Kidney (tissue), 14 donors: Measurements from ENCODE around the gene PEX3. TPM values are rescaled to one million over a fixed set of nuclear protein-coding genes. Genes with fewer than 3 reads are reported as not detected.
A peak's percentile ranks its signal among the peaks of the same experiment; 100 is the strongest.

Source experiments
- DNase-seq, 5 donors: peaks; one replicate each; pipeline ENCODE4 v3.0.0-alpha.2; 2013 to 2020
- FAIRE-seq: peaks from 2 replicates; lab custom pipeline; 2012; peaks lifted over from hg19 to GRCh38; lab: Jason Lieb, UNC
- H3K27ac ChIP-seq, 2 donors: one replicate each; pipeline ENCODE4 v1.7.0; 2013; ENCODE audit warnings: low read depth in 2 of 2, low read length in 2 of 2, inconsistent platforms in 1 of 2
- H3K27me3 ChIP-seq: one replicate; pipeline ENCODE4 v1.7.1; 2013; ENCODE audit warnings: low read length, inconsistent platforms; ENCODE audit not compliant: control insufficient read depth, insufficient read depth
- H3K36me3 ChIP-seq, 3 donors: one replicate each; pipeline versions ENCODE4 v1.7.0 to v1.7.1; 2013; ENCODE audit warnings: low read length in 3 of 3, control low read depth in 1 of 3, inconsistent platforms in 1 of 3; ENCODE audit not compliant: insufficient read depth in 3 of 3, control insufficient read depth in 2 of 3
- H3K4me1 ChIP-seq, 3 donors: one replicate each; pipeline versions ENCODE4 v1.7.0 to v1.7.1; 2013; ENCODE audit warnings: low read length in 3 of 3, inconsistent platforms in 1 of 3, low read depth in 1 of 3; ENCODE audit not compliant: control insufficient read depth in 2 of 3, insufficient read depth in 2 of 3
- H3K4me3 ChIP-seq, 3 donors: one replicate each; pipeline versions ENCODE4 v1.7.0 to v1.8.1; 2013; ENCODE audit warnings: low read length in 3 of 3, control low read depth in 1 of 3, inconsistent platforms in 1 of 3
- H3K9ac ChIP-seq, 3 donors: one replicate each; pipeline versions ENCODE4 v1.7.0 to v1.7.1; 2013; ENCODE audit warnings: low read length in 3 of 3, control low read depth in 1 of 3, inconsistent platforms in 1 of 3
- H3K9me3 ChIP-seq, 3 donors: one replicate each; pipeline versions ENCODE4 v1.7.0 to v1.7.1; 2013; ENCODE audit warnings: low read length in 3 of 3, control low read depth in 1 of 3, inconsistent platforms in 1 of 3; ENCODE audit not compliant: control insufficient read depth in 2 of 3, insufficient read depth in 1 of 3
- intact Hi-C: fragments of 100-400 bp; cut with DNase I; formaldehyde crosslinking; loops from one replicate; pipeline ENCODE4 v1.11.1; 2022
- polyA plus RNA-seq: library from polyadenylated mRNA; stranded (reverse); fragments of 350-450 nt; fragmentation: Illumina TruSeq; extraction: RNeasy Lipid Tissue Mini Kit (QIAGEN cat#74804); gene quantifications from one replicate; pipeline ENCODE4 v1.2.3, GENCODE V29; 2014; ENCODE audit warnings: low read depth, low replicate concordance; ENCODE audit not compliant: insufficient read depth
- total RNA-seq: library from RNA; stranded (reverse); fragmentation: NEBNext Ultra II Directional; extraction: Animal tissue kit (Norgen Biotek cat#: 25700); gene quantifications from one replicate; pipeline ENCODE4 v1.2.1, GENCODE V29; 2021
- TF ChIP-seq, protein P1 (sequence below): IDR thresholded peaks from 3 replicates; pipeline ENCODE4 v1.5.1; 2012; ENCODE audit warnings: mild to moderate bottlenecking, moderate library complexity, borderline replicate concordance; ENCODE audit not compliant: insufficient read depth; ENCODE audit errors: extremely low read depth
- donor health status: control.
- donor health status: control.
- donor health status: control.
- donor health status: control.
- donor health status: control.
- donor health status: DM: yes; HTN: yes; CAD: no.
- donor health status: Normal renal cell carcinoma (clear cell type).

Gene PEX3
- total and polyA plus RNA-seq, 2 donors from 2014 or later, result 28.6 to 31.7 TPM

DNA sequence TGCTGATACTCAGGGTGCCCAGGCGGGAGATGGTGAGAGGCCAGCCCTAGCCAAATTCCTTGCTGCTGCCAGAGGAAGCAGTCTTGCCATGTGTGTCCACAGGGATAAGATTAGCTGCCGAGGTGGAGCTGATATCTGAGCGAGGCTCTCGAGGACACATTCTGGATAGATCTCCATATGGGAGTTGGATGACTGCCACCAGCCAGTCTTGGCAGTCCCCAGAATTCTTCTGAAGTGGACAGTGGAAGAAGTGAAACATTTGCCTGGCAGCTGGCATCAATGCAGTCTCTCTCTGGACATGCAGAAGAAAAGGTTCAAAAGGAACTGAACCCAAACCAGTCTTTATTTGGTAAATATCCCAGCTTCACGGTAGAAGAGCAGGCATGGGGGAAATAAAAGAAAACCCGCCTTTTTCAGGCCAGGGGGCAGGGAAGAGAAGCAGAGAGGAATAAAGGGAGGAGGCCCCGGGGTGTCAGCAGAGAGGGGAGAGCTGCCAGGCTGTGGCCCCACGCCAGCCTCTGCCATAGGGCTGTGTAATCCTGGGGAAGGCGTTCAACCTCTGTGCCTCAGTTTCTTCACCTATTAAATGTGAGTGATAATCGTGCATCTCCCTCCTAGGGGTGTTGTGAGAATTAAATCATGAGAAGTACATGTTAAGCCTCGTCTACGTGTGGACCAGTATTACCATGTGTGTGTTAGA, 64.6 kb downstream of the PEX3 start:
- Histone ChIP-seq H3K27me3 (no peaks in the 10 kb centered on the region), H3K9me3 (no peaks in the 10 kb centered on the region), H3K27ac (no peak overlapping the region), H3K4me3 (no peak overlapping the region), H3K4me1 (peaks cover 0 to 14% (median 4%) of the 10 kb centered on the region in 3 donors), H3K9ac (no peak overlapping the region), H3K36me3 (no peaks in the 10 kb centered on the region)
- TF ChIP-seq, protein P1, sequence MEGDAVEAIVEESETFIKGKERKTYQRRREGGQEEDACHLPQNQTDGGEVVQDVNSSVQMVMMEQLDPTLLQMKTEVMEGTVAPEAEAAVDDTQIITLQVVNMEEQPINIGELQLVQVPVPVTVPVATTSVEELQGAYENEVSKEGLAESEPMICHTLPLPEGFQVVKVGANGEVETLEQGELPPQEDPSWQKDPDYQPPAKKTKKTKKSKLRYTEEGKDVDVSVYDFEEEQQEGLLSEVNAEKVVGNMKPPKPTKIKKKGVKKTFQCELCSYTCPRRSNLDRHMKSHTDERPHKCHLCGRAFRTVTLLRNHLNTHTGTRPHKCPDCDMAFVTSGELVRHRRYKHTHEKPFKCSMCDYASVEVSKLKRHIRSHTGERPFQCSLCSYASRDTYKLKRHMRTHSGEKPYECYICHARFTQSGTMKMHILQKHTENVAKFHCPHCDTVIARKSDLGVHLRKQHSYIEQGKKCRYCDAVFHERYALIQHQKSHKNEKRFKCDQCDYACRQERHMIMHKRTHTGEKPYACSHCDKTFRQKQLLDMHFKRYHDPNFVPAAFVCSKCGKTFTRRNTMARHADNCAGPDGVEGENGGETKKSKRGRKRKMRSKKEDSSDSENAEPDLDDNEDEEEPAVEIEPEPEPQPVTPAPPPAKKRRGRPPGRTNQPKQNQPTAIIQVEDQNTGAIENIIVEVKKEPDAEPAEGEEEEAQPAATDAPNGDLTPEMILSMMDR, result no peak
- DNase-seq (peak in 1 of 5 donors; percentile 26), FAIRE-seq (no peak)
- intact Hi-C loops, result no loop called here

DNA sequence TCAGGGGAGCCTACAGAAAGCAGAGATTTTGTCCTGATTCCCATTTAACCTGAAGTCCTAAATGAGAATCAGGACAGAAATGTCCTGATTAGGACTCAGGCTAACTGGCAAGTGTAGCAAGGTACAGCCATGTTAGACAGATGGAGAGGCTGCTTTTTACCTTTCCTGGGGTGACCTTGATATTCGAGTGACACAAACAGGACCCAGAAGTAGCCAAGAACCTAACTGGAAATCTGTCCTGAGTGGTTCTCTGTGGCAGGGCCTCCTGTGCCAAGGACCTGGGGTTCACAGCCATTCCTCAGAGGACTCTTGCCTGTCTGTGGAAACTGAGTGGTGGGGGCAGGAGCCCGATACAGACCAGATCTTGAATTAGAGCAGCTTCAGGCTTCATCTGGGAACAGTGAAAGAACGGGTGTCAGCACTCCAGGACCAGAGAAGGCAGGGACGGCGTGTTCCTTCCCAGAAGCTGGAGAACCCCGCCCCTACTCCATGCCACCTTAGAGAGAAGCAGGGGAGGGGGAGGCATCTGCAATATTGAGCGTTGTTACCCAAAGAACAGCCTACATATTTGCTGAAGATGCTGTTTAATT, 65.3 kb downstream of the PEX3 start:
- no peak overlapping the region for H3K27ac ChIP-seq
- H3K4me1 ChIP-seq, result peaks cover 0 to 11% (median 4%) of the 10 kb centered on the region in 3 donors
- H3K9ac ChIP-seq, result no peak overlapping the region
- intact Hi-C loops, result no loop called here
- no peak for DNase-seq
- no peaks in the 10 kb centered on the region for H3K36me3 ChIP-seq
- TF ChIP-seq, protein P1, result no peak
- H3K9me3 ChIP-seq, result no peaks in the 10 kb centered on the region
- no peak overlapping the region for H3K4me3 ChIP-seq
- FAIRE-seq, result no peak
- H3K27me3 ChIP-seq, result no peaks in the 10 kb centered on the region

DNA sequence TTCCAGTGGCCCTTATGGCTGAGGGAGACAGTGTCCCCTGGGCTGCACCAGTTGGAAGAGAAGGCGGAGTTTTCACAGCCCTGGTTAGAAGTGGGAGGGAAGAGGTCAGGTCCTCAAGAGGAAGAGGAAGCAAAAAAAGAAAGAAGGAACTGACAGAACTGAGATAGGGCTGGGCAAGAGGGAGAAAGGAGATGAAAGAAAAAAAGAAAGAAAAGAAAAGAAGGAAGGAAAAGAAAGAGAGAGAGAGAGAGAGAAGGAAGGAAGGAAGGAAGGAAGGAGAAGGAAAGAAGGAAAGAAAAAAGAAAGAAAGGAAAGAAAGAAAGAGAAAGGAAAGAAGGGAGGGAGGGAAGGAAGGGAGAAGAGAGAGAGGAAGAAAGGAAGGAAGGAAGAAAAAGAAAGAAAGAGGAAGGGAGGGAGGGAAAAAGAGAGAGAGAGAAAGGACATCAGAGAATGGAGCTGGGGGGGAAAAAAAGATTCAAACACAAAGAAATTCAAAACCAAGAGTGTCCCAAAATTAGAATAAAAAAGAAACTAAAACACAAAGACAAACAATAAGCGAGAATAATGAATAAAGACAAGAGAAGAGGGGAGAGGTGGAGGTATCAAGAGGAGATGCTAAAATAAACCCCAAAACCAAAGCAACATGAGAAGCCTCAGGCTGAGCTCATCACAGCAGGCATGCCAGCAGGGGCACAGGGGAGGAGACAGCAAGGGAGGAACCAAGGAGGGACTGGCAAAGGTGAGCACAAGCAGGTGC, 66.3 kb downstream of the PEX3 start:
- H3K9ac ChIP-seq, result no peak overlapping the region
- DNase-seq (no peak), FAIRE-seq (no peak)
- H3K4me1 ChIP-seq, result peaks cover 0 to 8% (median 2%) of the 10 kb centered on the region in 3 donors
- no peak overlapping the region for H3K4me3 ChIP-seq
- no peaks in the 10 kb centered on the region for H3K9me3 ChIP-seq
- H3K27me3 ChIP-seq, result no peaks in the 10 kb centered on the region
- no peak overlapping the region for H3K27ac ChIP-seq
- TF ChIP-seq, protein P1, result no peak
- intact Hi-C loops, result no loop called here
- no peaks in the 10 kb centered on the region for H3K36me3 ChIP-seq
